SK-N-SH (cell line): ENCODE measurements around the gene RGS6.

Source experiments
- CTCF ChIP-seq: fragments of 200-600 bp; sonication (generic); IDR thresholded peaks from 2 replicates; pipeline ENCODE4 v1.6.1; 2017; ENCODE audit warnings: antibody characterized with exemption, mild to moderate bottlenecking, moderate library complexity
- RAD21 ChIP-seq: IDR thresholded peaks from 2 replicates; pipeline ENCODE4 v1.6.1; 2012; ENCODE audit warnings: mild to moderate bottlenecking, low read length
- USF1 ChIP-seq: IDR thresholded peaks from 2 replicates; pipeline ENCODE4 v1.4.0; 2012; ENCODE audit warnings: low read depth, borderline replicate concordance

- TF ChIP-seq CTCF (no peak), USF1 (no peak), RAD21 (no peak)
These were observed 240.9 kb downstream of the RGS6 start for GRCh38 chr14:72173038-72173720.
